Stomach (tissue), 9 donors: ENCODE results near the gene G6PC1. TPM values are rescaled to one million over a fixed set of nuclear protein-coding genes. Genes with fewer than 3 reads are reported as not detected.
"Not testable (repeated sequence)": the region's sequence is repeated elsewhere in the genome, so short reads cannot be mapped to it uniquely, and the experiment has no call there.

Experiments used
- DNase-seq, 2 donors: peaks; one replicate each; pipeline versions ENCODE4 v3.0.0 to v3.0.0-alpha.2; 2013 to 2019
- H3K27ac ChIP-seq, 5 donors: fragments of 200-600 bp in 4 of 5; sonication (generic) in 4 of 5; one replicate each; pipeline ENCODE4 v1.5.1; 2013 to 2019; ENCODE audit warnings: mild to moderate bottlenecking in 1 of 5, moderate library complexity in 1 of 5
- H3K27me3 ChIP-seq, 3 donors: fragments of 200-600 bp; sonication (generic); one replicate each; pipeline ENCODE4 v1.5.1; 2017 to 2019; ENCODE audit warnings: mixed run types in 1 of 3
- H3K36me3 ChIP-seq, 4 donors: fragments of 200-600 bp; sonication (generic); 1 replicate in 3 of 4; 2 replicates in 1 of 4; pipeline ENCODE4 v1.5.1; 2016 to 2019
- H3K4me1 ChIP-seq, 4 donors: fragments of 200-600 bp; sonication (generic); one replicate each; pipeline ENCODE4 v1.5.1; 2016 to 2019
- H3K4me3 ChIP-seq, 4 donors: fragments of 200-600 bp; sonication (generic) in 3 of 4; one replicate each; pipeline ENCODE4 v1.5.1; 2016 to 2019; ENCODE audit warnings: mild to moderate bottlenecking in 1 of 4
- H3K9me3 ChIP-seq, 4 donors: fragments of 200-600 bp; sonication (generic); one replicate each; pipeline ENCODE4 v1.5.1; 2016 to 2019
- CTCF ChIP-seq, 7 experiments: fragments of 450-650 bp in 4 of 7; fragments of 200-600 bp in 3 of 7; sonication (generic) in 3 of 7; IDR thresholded peaks; one replicate each; pipeline ENCODE4 v1.5.1; 2016 to 2019; ENCODE audit warnings: antibody characterized with exemption in 7 of 7, control low read depth in 2 of 7, mild to moderate bottlenecking in 1 of 7
- EP300 ChIP-seq: sonication (generic); formaldehyde crosslinking; IDR thresholded peaks from one replicate; pipeline ENCODE4 v1.6.1; 2017; ENCODE audit warnings: antibody characterized with exemption
- POLR2A ChIP-seq, 4 donors: fragments of 450-650 bp; IDR thresholded peaks; one replicate each; pipeline ENCODE4 v1.6.1; 2016; ENCODE audit warnings: antibody characterized with exemption in 4 of 4, control low read depth in 2 of 4, mild to moderate bottlenecking in 1 of 4, moderate library complexity in 1 of 4
- POLR2AphosphoS5 ChIP-seq, 3 donors: sonication (generic); formaldehyde crosslinking; IDR thresholded peaks; one replicate each; pipeline ENCODE4 v1.6.1; 2016; ENCODE audit warnings: antibody characterized with exemption in 3 of 3
- WGBS, 5 donors: extraction: QIAGEN DNeasy Blood & Tissue Kit in 3 of 5; methylation state at CpG; one replicate each; pipeline versions ENCODE4 v1.1.5 to v1.1.7; 2013 to 2018; 5-methylcytosine and 5-hydroxymethylcytosine counted together
- intact Hi-C: fragments of 100-400 bp; cut with DNase I; formaldehyde crosslinking; loops from one replicate; pipeline ENCODE4 v1.15.1; 2023; ENCODE audit warnings: low total_unique reads
- polyA plus RNA-seq, 3 donors: library from polyadenylated mRNA; stranded (reverse); fragments of 200-250 nt; gene quantifications; one replicate each; pipeline ENCODE4 v1.2.3, GENCODE V29; 2013
- total RNA-seq, 5 donors: library from RNA; depleted of rRNA; stranded (reverse); fragments of >200 nt; gene quantifications; one replicate each; pipeline versions ENCODE4 v1.1.0 to v1.2.3, GENCODE V29; 2014 to 2016
- donor health status: healthy with polysubstance abuse.
- donor health status: Bipolar disorder and iron deficiency.
- donor health status: healthy.

G6PC1 gene
- total and polyA plus RNA-seq, 8 donors = 4.0 TPM; not detected in 7

- Histone ChIP-seq H3K36me3 (peaks cover 0 to 28% (median 0%) of the 10 kb centered on the region in 4 donors), H3K4me3 (peak overlapping the region; percentile 25 to 49 (median 43)), H3K4me1 (peaks cover 17 to 52% (median 34%) of the 10 kb centered on the region in 4 donors), H3K27me3 (no peaks in the 10 kb centered on the region), H3K9me3 (no peaks in the 10 kb centered on the region), H3K27ac (peak overlapping the region in 4 of 5 donors; percentile 66 to 86 (median 80))
- 40 to 66% (median 58%) methylated on average over 4 of the region's 4 CpGs for WGBS, 5 donors
- intact Hi-C loops = no loop called here
- TF ChIP-seq EP300 = no peak
- peak; percentile 4 to 33 (median 12) for TF ChIP-seq POLR2AphosphoS5 (IDR thresholded peaks at IDR 0.05)
- peak in 1 of 2 donors; percentile 47 for DNase-seq
These were observed 47.6 kb upstream of the G6PC1 start for GRCh38 chr17:42853004-42853403.

GRCh38 chr17:42853597-42853967, 47.0 kb upstream of the G6PC1 start:
- no peaks in the 10 kb centered on the region for H3K9me3 ChIP-seq
- no peak for DNase-seq
- intact Hi-C loops = no loop called here
- H3K27ac ChIP-seq = peak overlapping the region in 4 of 5 donors; percentile 66 to 86 (median 80)
- H3K27me3 ChIP-seq = no peaks in the 10 kb centered on the region
- peaks cover 0 to 33% (median 0%) of the 10 kb centered on the region in 4 donors for H3K36me3 ChIP-seq
- H3K4me3 ChIP-seq = peak overlapping the region; percentile 25 to 49 (median 43)
- H3K4me1 ChIP-seq = peaks cover 17 to 52% (median 32%) of the 10 kb centered on the region in 4 donors
- WGBS, 5 donors = 58 to 76% (median 67%) methylated on average over 5 of the region's 5 CpGs
- no peak for TF ChIP-seq POLR2A (IDR thresholded peaks at IDR 0.05)
- no peak for TF ChIP-seq POLR2AphosphoS5 (IDR thresholded peaks at IDR 0.05)
- no peak for TF ChIP-seq CTCF (IDR thresholded peaks at IDR 0.05)
- TF ChIP-seq EP300 = no peak

- no peak for DNase-seq
- WGBS, 5 donors = 80 to 89% (median 84%) methylated on average over 14 to 15 of the region's 15 CpGs
- H3K27ac ChIP-seq = peak overlapping the region in 4 of 5 donors; percentile 66 to 86 (median 80)
- peaks cover 0 to 39% (median 0%) of the 10 kb centered on the region in 4 donors for H3K36me3 ChIP-seq
- H3K4me1 ChIP-seq = peaks cover 15 to 51% (median 32%) of the 10 kb centered on the region in 4 donors
- peak overlapping the region; percentile 25 to 49 (median 43) for H3K4me3 ChIP-seq
- TF ChIP-seq EP300 = no peak
- TF ChIP-seq POLR2A (IDR thresholded peaks at IDR 0.05) = no peak
- no peak for TF ChIP-seq CTCF (IDR thresholded peaks at IDR 0.05)
- TF ChIP-seq POLR2AphosphoS5 (IDR thresholded peaks at IDR 0.05) = no peak
- H3K9me3 ChIP-seq = no peaks in the 10 kb centered on the region
- H3K27me3 ChIP-seq = no peaks in the 10 kb centered on the region
- intact Hi-C loops = no loop called here
These were observed 46.4 kb upstream of the G6PC1 start for GRCh38 chr17:42853968-42854790.

GRCh38 chr17:42855048-42855596, 45.5 kb upstream of the G6PC1 start:
- no peaks in the 10 kb centered on the region for H3K9me3 ChIP-seq
- intact Hi-C loops = no loop called here
- 59 to 91% (median 76%) methylated on average over 4 to 8 of the region's 8 CpGs for WGBS, 5 donors
- DNase-seq = no peak
- no peaks in the 10 kb centered on the region for H3K27me3 ChIP-seq
- H3K36me3 ChIP-seq = peaks cover 0 to 48% (median 0%) of the 10 kb centered on the region in 4 donors
- H3K27ac ChIP-seq = peak overlapping the region in 2 of 5 donors; percentile 27 to 86
- TF ChIP-seq POLR2AphosphoS5 (IDR thresholded peaks at IDR 0.05) (no peak), POLR2A (IDR thresholded peaks at IDR 0.05) (no peak), CTCF (IDR thresholded peaks at IDR 0.05) (no peak), EP300 (no peak)
- peak overlapping the region in 2 of 4 donors; percentile 43 to 49 for H3K4me3 ChIP-seq
- peaks cover 6 to 42% (median 24%) of the 10 kb centered on the region in 4 donors for H3K4me1 ChIP-seq

GRCh38 chr17:42856093-42856492, 44.5 kb upstream of the G6PC1 start:
- peak overlapping the region in 2 of 5 donors; percentile 27 to 86 for H3K27ac ChIP-seq

GRCh38 chr17:42856516-42856915, 44.1 kb upstream of the G6PC1 start:
- peaks cover 0 to 48% (median 0%) of the 10 kb centered on the region in 4 donors for H3K36me3 ChIP-seq
- H3K9me3 ChIP-seq, intact Hi-C loops, H3K27me3 ChIP-seq, DNase-seq, H3K4me3 ChIP-seq: not testable (repeated sequence)
- H3K27ac ChIP-seq = peak overlapping the region in 1 of 5 donors; percentile 25
- H3K4me1 ChIP-seq = peaks cover 0 to 34% (median 18%) of the 10 kb centered on the region in 4 donors
- WGBS, 5 donors = 80 to 99% (median 84%) methylated on average over 5 to 6 of the region's 8 CpGs

More at GRCh38 chr17:42856093-42856492, 44.5 kb upstream of the G6PC1 start:
- H3K4me3 ChIP-seq, intact Hi-C loops, H3K27me3 ChIP-seq, H3K9me3 ChIP-seq, DNase-seq: not testable (repeated sequence)
- H3K36me3 ChIP-seq = peaks cover 0 to 48% (median 0%) of the 10 kb centered on the region in 4 donors
- WGBS, 5 donors = 70 to 92% (median 86%) methylated on average over 4 to 7 of the region's 8 CpGs
- H3K4me1 ChIP-seq = peaks cover 0 to 34% (median 18%) of the 10 kb centered on the region in 4 donors
